ENCODE results near the gene MOB3B.

The MOB3B gene

GRCh38 chr9:27541740-27542139, 12.1 kb upstream of the MOB3B start:
- DNase-seq (ENCODE audit: low read depth), result no peak

GRCh38 chr9:27540502-27540901, 10.9 kb upstream of the MOB3B start:
- DNase-seq (ENCODE audit: low read depth), result no peak

- no peak for DNase-seq (ENCODE audit: low read depth)
These were observed 10.1 kb upstream of the MOB3B start for GRCh38 chr9:27539479-27540441.

GRCh38 chr9:27538647-27539046, 9.0 kb upstream of the MOB3B start:
- DNase-seq (ENCODE audit: low read depth), result no peak

- DNase-seq (ENCODE audit: low read depth), result no peak
These were observed 8.1 kb upstream of the MOB3B start for GRCh38 chr9:27537756-27538155.

GRCh38 chr9:27537027-27537435, 7.4 kb upstream of the MOB3B start:
- no peak for DNase-seq (ENCODE audit: low read depth)

- DNase-seq (ENCODE audit: low read depth), result no peak
These were observed 6.6 kb upstream of the MOB3B start for GRCh38 chr9:27536168-27536567.

- no peak for DNase-seq (ENCODE audit: low read depth)
These were observed 6.1 kb upstream of the MOB3B start for GRCh38 chr9:27535701-27536118.

- no peak for DNase-seq (ENCODE audit: low read depth)
These were observed 5.1 kb upstream of the MOB3B start for GRCh38 chr9:27534658-27535209.

GRCh38 chr9:27534131-27534530, 4.5 kb upstream of the MOB3B start:
- no peak for DNase-seq (ENCODE audit: low read depth)

GRCh38 chr9:27533311-27533710, 3.7 kb upstream of the MOB3B start:
- DNase-seq (ENCODE audit: low read depth), result no peak

- no peak for DNase-seq (ENCODE audit: low read depth)
These were observed 2.4 kb upstream of the MOB3B start for GRCh38 chr9:27532046-27532445.

GRCh38 chr9:27530915-27531755, 1.5 kb upstream of the MOB3B start:
- no peak for DNase-seq (ENCODE audit: low read depth)

GRCh38 chr9:27528886-27529315, 713 bp downstream of the MOB3B start:
- peak; percentile 11 for DNase-seq (ENCODE audit: low read depth)

GRCh38 chr9:27528076-27528885, 1.3 kb downstream of the MOB3B start:
- no peak for DNase-seq (ENCODE audit: low read depth)

GRCh38 chr9:27527702-27528075, 1.9 kb downstream of the MOB3B start:
- DNase-seq (ENCODE audit: low read depth), result no peak

GRCh38 chr9:27524236-27524635, 5.4 kb downstream of the MOB3B start, which contains the start of gene IFNK:
Gene IFNK (plus strand): TSS chr9:27524290. CDS start chr9:27524337, 47 bp downstream.
- no peak for DNase-seq (ENCODE audit: low read depth)

GRCh38 chr9:27523141-27523540, 6.5 kb downstream of the MOB3B start:
- DNase-seq (ENCODE audit: low read depth), result no peak

GRCh38 chr9:27520986-27521385, 8.6 kb downstream of the MOB3B start:
- no peak for DNase-seq (ENCODE audit: low read depth)

GRCh38 chr9:27519466-27520465, 9.8 kb downstream of the MOB3B start:
- no peak for DNase-seq (ENCODE audit: low read depth)
